ENCODE results near the gene CTH. TPM values are rescaled to one million over a fixed set of nuclear protein-coding genes. Genes with fewer than 3 reads are reported as not detected.

CTH gene
- total and polyA plus RNA-seq, 2 experiments from 2014 or later: 31.0 to 34.3 TPM

GRCh38 chr1:70438529-70438928 is 27.5 kb downstream of the CTH start:
- H3K4me3 Mint-ChIP-seq: no peak overlapping the region
- Histone ChIP-seq H3K4me2 (no peak overlapping the region), H3K27me3 (ENCODE audit: insufficient read depth) (no peaks in the 10 kb centered on the region), H3K36me3 (ENCODE audit: insufficient read depth) (peaks cover 51% of the 10 kb centered on the region), H4K20me1 (replicated peaks; ENCODE audit: insufficient read depth) (0 out of 2 replicates have a peak, but pooled peaks cover 8% of the 10 kb centered on the region), H3K4me1 (ENCODE audit: insufficient read depth) (peaks cover 29% of the 10 kb centered on the region), H3K4me3 (no peak overlapping the region), H3K9me2 (ENCODE audit: insufficient read depth) (no peaks in the 10 kb centered on the region), H3F3A (replicated peaks; ENCODE audit: low read depth) (0 out of 2 replicates have a peak, but pooled peaks cover 4% of the 10 kb centered on the region), H3K79me2 (replicated peaks; ENCODE audit: insufficient read depth) (no peaks in the 10 kb centered on the region), H2AFZ (no peak overlapping the region), H3K27ac (ENCODE audit: low read depth) (no peak overlapping the region)
- peaks cover 23% of the 10 kb centered on the region for H3K4me1 Mint-ChIP-seq
- TF ChIP-seq ZNF114 (CRISPR knock-in tag; IDR thresholded peaks at IDR 0.05): no peak
- peak; percentile 19; the same call in 1 of the 2 replicates for TF ChIP-seq POLR2AphosphoS5 (IDR thresholded peaks at IDR 0.05; ENCODE audit: low read depth)
- no peak for DNase-seq (ENCODE audit: low spot score)
- no peak overlapping the region for H3K27ac Mint-ChIP-seq
- no peaks in the 10 kb centered on the region for H3K9me3 Mint-ChIP-seq
- H3K27me3 Mint-ChIP-seq (ENCODE audit: insufficient read depth, low read depth, poor library complexity): no peaks in the 10 kb centered on the region
- peaks cover 70% of the 10 kb centered on the region for H3K36me3 Mint-ChIP-seq (ENCODE audit: low read depth)
- no peak for ATAC-seq

DNA sequence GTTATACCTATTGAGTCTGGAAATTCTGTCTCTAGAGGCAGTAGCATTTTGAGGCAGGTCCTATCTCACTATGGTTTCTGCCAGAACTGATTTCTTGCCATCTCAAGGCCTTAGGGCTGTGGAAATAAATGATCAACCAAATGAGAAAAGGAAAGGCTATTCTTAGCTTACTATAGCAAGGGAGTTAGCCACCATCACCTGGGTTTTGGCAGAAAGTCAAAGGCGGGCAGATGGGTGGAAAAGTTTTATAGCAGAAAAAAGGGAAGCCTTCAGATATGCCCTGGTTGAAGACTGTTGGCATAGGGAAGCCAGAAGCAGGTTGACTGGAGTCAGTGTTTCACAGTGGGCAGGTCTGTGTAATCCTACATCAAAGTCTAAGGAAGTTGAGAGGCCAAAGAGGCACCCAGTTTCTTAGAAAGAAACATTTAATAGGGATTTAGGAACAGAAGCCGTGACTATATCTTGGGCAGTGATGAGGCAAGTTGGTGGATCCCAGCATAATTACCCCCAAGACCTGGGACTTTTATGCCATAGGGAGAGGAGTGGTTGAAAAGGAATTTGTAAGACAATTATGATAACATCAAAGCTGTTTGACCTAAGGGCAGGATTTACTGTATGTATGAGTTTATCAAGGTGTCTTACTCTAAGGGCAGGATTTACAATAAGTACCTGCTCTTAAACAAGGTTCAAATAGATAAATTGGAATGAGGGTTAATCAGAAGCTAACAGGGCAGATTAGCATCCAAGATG is 29.7 kb downstream of the CTH start:
- Histone ChIP-seq H3K27me3 (ENCODE audit: insufficient read depth) (no peaks in the 10 kb centered on the region), H3K79me2 (replicated peaks; ENCODE audit: insufficient read depth) (no peaks in the 10 kb centered on the region), H3K27ac (ENCODE audit: low read depth) (peak overlapping the region; percentile 73), H3K9me2 (ENCODE audit: insufficient read depth) (no peaks in the 10 kb centered on the region), H4K20me1 (replicated peaks; ENCODE audit: insufficient read depth) (0 out of 2 replicates have a peak, but pooled peaks cover 4% of the 10 kb centered on the region), H3K4me1 (ENCODE audit: insufficient read depth) (peaks cover 34% of the 10 kb centered on the region), H3K36me3 (ENCODE audit: insufficient read depth) (peaks cover 30% of the 10 kb centered on the region), H3F3A (replicated peaks; ENCODE audit: low read depth) (0 out of 2 replicates have a peak, but pooled peaks cover 4% of the 10 kb centered on the region), H2AFZ (no peak overlapping the region), H3K4me3 (no peak overlapping the region), H3K4me2 (no peak overlapping the region)
- Mint-ChIP-seq H3K9me3 (no peaks in the 10 kb centered on the region), H3K4me3 (no peak overlapping the region), H3K4me1 (peaks cover 30% of the 10 kb centered on the region), H3K27me3 (ENCODE audit: insufficient read depth, low read depth, poor library complexity) (no peaks in the 10 kb centered on the region), H3K27ac (peak overlapping the region; percentile 85), H3K36me3 (ENCODE audit: low read depth) (peaks cover 49% of the 10 kb centered on the region)
- DNase-seq (ENCODE audit: low spot score) (no peak), ATAC-seq (no peak)
- TF ChIP-seq NANOG (IDR thresholded peaks at IDR 0.05; ENCODE audit: borderline replicate concordance): no peak
- TF ChIP-seq, protein P1, sequence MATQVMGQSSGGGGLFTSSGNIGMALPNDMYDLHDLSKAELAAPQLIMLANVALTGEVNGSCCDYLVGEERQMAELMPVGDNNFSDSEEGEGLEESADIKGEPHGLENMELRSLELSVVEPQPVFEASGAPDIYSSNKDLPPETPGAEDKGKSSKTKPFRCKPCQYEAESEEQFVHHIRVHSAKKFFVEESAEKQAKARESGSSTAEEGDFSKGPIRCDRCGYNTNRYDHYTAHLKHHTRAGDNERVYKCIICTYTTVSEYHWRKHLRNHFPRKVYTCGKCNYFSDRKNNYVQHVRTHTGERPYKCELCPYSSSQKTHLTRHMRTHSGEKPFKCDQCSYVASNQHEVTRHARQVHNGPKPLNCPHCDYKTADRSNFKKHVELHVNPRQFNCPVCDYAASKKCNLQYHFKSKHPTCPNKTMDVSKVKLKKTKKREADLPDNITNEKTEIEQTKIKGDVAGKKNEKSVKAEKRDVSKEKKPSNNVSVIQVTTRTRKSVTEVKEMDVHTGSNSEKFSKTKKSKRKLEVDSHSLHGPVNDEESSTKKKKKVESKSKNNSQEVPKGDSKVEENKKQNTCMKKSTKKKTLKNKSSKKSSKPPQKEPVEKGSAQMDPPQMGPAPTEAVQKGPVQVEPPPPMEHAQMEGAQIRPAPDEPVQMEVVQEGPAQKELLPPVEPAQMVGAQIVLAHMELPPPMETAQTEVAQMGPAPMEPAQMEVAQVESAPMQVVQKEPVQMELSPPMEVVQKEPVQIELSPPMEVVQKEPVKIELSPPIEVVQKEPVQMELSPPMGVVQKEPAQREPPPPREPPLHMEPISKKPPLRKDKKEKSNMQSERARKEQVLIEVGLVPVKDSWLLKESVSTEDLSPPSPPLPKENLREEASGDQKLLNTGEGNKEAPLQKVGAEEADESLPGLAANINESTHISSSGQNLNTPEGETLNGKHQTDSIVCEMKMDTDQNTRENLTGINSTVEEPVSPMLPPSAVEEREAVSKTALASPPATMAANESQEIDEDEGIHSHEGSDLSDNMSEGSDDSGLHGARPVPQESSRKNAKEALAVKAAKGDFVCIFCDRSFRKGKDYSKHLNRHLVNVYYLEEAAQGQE (IDR thresholded peaks at IDR 0.05; ENCODE audit: unreplicated experiment): no peak
- TF ChIP-seq EZH2 (IDR thresholded peaks at IDR 0.05; ENCODE audit: low read depth, unreplicated experiment): no peak
- no peak for TF ChIP-seq ZNF114 (CRISPR knock-in tag; IDR thresholded peaks at IDR 0.05)
- no peak for TF ChIP-seq STAT1 (IDR thresholded peaks at IDR 0.05; ENCODE audit: unreplicated experiment)
- TF ChIP-seq CREB1 (CRISPR knock-in tag; IDR thresholded peaks at IDR 0.05; ENCODE audit: low read depth): no peak
- TF ChIP-seq, protein P2, sequence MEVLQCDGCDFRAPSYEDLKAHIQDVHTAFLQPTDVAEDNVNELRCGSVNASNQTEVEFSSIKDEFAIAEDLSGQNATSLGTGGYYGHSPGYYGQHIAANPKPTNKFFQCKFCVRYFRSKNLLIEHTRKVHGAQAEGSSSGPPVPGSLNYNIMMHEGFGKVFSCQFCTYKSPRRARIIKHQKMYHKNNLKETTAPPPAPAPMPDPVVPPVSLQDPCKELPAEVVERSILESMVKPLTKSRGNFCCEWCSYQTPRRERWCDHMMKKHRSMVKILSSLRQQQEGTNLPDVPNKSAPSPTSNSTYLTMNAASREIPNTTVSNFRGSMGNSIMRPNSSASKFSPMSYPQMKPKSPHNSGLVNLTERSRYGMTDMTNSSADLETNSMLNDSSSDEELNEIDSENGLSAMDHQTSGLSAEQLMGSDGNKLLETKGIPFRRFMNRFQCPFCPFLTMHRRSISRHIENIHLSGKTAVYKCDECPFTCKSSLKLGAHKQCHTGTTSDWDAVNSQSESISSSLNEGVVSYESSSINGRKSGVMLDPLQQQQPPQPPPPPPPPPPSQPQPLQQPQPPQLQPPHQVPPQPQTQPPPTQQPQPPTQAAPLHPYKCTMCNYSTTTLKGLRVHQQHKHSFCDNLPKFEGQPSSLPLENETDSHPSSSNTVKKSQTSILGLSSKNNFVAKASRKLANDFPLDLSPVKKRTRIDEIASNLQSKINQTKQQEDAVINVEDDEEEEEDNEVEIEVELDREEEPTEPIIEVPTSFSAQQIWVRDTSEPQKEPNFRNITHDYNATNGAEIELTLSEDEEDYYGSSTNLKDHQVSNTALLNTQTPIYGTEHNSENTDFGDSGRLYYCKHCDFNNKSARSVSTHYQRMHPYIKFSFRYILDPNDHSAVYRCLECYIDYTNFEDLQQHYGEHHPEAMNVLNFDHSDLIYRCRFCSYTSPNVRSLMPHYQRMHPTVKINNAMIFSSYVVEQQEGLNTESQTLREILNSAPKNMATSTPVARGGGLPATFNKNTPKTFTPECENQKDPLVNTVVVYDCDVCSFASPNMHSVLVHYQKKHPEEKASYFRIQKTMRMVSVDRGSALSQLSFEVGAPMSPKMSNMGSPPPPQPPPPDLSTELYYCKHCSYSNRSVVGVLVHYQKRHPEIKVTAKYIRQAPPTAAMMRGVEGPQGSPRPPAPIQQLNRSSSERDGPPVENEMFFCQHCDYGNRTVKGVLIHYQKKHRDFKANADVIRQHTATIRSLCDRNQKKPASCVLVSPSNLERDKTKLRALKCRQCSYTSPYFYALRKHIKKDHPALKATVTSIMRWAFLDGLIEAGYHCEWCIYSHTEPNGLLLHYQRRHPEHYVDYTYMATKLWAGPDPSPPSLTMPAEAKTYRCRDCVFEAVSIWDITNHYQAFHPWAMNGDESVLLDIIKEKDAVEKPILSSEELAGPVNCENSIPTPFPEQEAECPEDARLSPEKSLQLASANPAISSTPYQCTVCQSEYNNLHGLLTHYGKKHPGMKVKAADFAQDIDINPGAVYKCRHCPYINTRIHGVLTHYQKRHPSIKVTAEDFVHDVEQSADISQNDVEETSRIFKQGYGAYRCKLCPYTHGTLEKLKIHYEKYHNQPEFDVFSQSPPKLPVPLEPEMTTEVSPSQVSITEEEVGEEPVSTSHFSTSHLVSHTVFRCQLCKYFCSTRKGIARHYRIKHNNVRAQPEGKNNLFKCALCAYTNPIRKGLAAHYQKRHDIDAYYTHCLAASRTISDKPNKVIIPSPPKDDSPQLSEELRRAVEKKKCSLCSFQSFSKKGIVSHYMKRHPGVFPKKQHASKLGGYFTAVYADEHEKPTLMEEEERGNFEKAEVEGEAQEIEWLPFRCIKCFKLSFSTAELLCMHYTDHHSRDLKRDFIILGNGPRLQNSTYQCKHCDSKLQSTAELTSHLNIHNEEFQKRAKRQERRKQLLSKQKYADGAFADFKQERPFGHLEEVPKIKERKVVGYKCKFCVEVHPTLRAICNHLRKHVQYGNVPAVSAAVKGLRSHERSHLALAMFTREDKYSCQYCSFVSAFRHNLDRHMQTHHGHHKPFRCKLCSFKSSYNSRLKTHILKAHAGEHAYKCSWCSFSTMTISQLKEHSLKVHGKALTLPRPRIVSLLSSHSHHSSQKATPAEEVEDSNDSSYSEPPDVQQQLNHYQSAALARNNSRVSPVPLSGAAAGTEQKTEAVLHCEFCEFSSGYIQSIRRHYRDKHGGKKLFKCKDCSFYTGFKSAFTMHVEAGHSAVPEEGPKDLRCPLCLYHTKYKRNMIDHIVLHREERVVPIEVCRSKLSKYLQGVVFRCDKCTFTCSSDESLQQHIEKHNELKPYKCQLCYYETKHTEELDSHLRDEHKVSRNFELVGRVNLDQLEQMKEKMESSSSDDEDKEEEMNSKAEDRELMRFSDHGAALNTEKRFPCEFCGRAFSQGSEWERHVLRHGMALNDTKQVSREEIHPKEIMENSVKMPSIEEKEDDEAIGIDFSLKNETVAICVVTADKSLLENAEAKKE (CRISPR knock-in tag; IDR thresholded peaks at IDR 0.05): no peak
- no peak for TF ChIP-seq CTCF (conservative IDR thresholded peaks at IDR 0.05; ENCODE audit: low read depth in 2 of 2)

All from GM23338 (cell line).